Activated naive CD4-positive, alpha-beta T cell treated with anti-CD3 and anti-CD28 coated beads, Interleukin-2, amount 10 ng/mL, durations not matched to agents 7 days and 5 days (primary cell): ENCODE measurements around the gene FCN1.

Experiments
- CTCF ChIA-PET: fragments of 350-600 bp; sonication (Branson Sonifier 250); formaldehyde crosslinking; loops from one replicate; lab custom pipeline; 2021; ENCODE audit warnings: antibody characterized with exemption; lab: Charles Lee
- DNase-seq: peaks from one replicate; pipeline ENCODE4 v3.0.0-alpha.2; 2020
- H3K27ac Mint-ChIP-seq: one replicate; pipeline ENCODE4 v1.8.0; 2021; ENCODE audit warnings: mild to moderate bottlenecking, moderate library complexity, mixed read lengths
- H3K27me3 Mint-ChIP-seq: one replicate; pipeline ENCODE4 v1.8.0; 2021; ENCODE audit warnings: mild to moderate bottlenecking, mixed read lengths
- H3K36me3 Mint-ChIP-seq: one replicate; pipeline ENCODE4 v1.8.0; 2021; ENCODE audit warnings: mixed read lengths
- H3K4me1 Mint-ChIP-seq: one replicate; pipeline ENCODE4 v1.8.0; 2021; ENCODE audit warnings: mixed read lengths
- H3K4me3 Mint-ChIP-seq: one replicate; pipeline ENCODE4 v1.8.0; 2021; ENCODE audit warnings: mild to moderate bottlenecking, moderate library complexity, mixed read lengths
- H3K9me3 Mint-ChIP-seq: one replicate; pipeline ENCODE4 v1.8.0; 2021; ENCODE audit warnings: mixed read lengths

FCN1 gene

GRCh38 chr9:134936346-134937163 lies 18.8 kb upstream of the FCN1 start:
- H3K4me1 Mint-ChIP-seq, result no peaks in the 10 kb centered on the region
- no peak overlapping the region for H3K27ac Mint-ChIP-seq

GRCh38 chr9:134935701-134936345 lies 18.1 kb upstream of the FCN1 start:
- Mint-ChIP-seq H3K27me3 (no peaks in the 10 kb centered on the region), H3K4me3 (no peak overlapping the region), H3K9me3 (no peaks in the 10 kb centered on the region), H3K36me3 (no peaks in the 10 kb centered on the region), H3K27ac (no peak overlapping the region), H3K4me1 (no peaks in the 10 kb centered on the region)
- DNase-seq, result no peak
- CTCF ChIA-PET, result no interaction called here

More at GRCh38 chr9:134936346-134937163, 18.8 kb upstream of the FCN1 start:
- CTCF ChIA-PET, result no interaction called here
- H3K9me3 Mint-ChIP-seq, result no peaks in the 10 kb centered on the region
- no peaks in the 10 kb centered on the region for H3K27me3 Mint-ChIP-seq
- no peak for DNase-seq
- H3K4me3 Mint-ChIP-seq, result no peak overlapping the region
- no peaks in the 10 kb centered on the region for H3K36me3 Mint-ChIP-seq

DNA sequence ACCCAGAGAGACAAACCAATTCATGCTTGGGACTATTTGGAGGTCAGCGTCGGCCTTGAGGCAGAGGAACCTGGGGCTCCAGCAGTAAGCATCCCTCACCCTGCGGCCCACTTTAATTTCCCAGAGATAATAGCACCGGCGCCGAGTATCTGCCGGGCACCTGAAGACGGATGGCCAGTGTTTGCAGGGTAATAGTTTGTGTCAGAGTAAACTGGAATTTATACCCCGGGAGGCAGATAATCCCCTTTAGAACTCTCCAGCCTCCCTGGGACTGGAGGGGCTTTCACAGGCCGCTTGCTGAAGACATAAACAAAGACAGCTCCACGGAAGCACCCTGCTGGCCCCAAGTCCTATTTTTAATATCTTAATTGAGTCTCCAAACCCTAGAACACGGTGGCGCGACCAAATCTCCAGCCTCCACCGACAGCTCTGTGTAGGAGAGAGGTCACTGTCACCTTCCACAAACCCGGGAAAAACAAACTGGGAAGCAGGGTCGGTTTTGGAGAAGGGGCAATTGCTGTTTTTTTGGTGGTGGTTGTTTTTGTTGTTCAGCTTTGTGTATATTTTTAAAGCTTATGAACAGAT lies 17.4 kb upstream of the FCN1 start:
- Mint-ChIP-seq H3K4me3 (no peak overlapping the region), H3K4me1 (no peaks in the 10 kb centered on the region), H3K27ac (no peak overlapping the region), H3K27me3 (peaks cover 1% of the 10 kb centered on the region), H3K36me3 (no peaks in the 10 kb centered on the region), H3K9me3 (no peaks in the 10 kb centered on the region)
- DNase-seq, result no peak
- CTCF ChIA-PET, result no interaction called here

GRCh38 chr9:134933076-134933659 lies 15.5 kb upstream of the FCN1 start:
- no peak for DNase-seq
- Mint-ChIP-seq H3K27me3 (peaks cover 14% of the 10 kb centered on the region), H3K4me3 (no peak overlapping the region), H3K36me3 (no peaks in the 10 kb centered on the region), H3K27ac (no peak overlapping the region), H3K4me1 (no peaks in the 10 kb centered on the region), H3K9me3 (no peaks in the 10 kb centered on the region)
- CTCF ChIA-PET, result no interaction called here

- DNase-seq, result no peak
- no peaks in the 10 kb centered on the region for H3K36me3 Mint-ChIP-seq
- no peaks in the 10 kb centered on the region for H3K4me1 Mint-ChIP-seq
- H3K27ac Mint-ChIP-seq, result no peak overlapping the region
- H3K27me3 Mint-ChIP-seq, result peaks cover 14% of the 10 kb centered on the region
- no peaks in the 10 kb centered on the region for H3K9me3 Mint-ChIP-seq
- CTCF ChIA-PET, result no interaction called here
- H3K4me3 Mint-ChIP-seq, result no peak overlapping the region
Observed at GRCh38 chr9:134932606-134933005, 14.9 kb upstream of the FCN1 start.

- H3K4me3 Mint-ChIP-seq, result no peak overlapping the region
- H3K9me3 Mint-ChIP-seq, result no peaks in the 10 kb centered on the region
- H3K4me1 Mint-ChIP-seq, result no peaks in the 10 kb centered on the region
- CTCF ChIA-PET, result no interaction called here
- no peaks in the 10 kb centered on the region for H3K36me3 Mint-ChIP-seq
- DNase-seq, result no peak
- H3K27ac Mint-ChIP-seq, result no peak overlapping the region
- peaks cover 14% of the 10 kb centered on the region for H3K27me3 Mint-ChIP-seq
Observed at GRCh38 chr9:134932171-134932570, 14.5 kb upstream of the FCN1 start.

DNA sequence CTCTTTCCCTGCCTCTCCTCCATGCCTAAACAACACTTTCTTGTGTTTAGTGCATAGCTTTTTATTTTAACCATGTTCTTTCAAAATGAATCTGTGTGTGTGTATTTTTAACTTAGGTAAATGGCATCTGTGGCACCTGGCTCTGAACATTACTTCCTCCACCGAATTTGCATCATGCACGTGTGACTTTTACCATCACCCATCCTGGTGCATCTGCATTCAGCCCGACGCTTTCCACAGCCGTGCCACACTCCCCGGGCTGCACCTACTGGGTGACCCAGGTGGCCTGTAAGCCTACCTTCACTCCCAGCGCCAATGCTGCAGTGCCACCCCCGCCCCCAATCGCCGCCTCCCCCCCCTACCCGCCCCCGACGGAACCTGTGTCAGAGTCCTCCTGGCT lies 12.7 kb upstream of the FCN1 start:
- H3K4me3 Mint-ChIP-seq, result no peak overlapping the region
- H3K4me1 Mint-ChIP-seq, result no peaks in the 10 kb centered on the region
- H3K27ac Mint-ChIP-seq, result no peak overlapping the region
- H3K9me3 Mint-ChIP-seq, result no peaks in the 10 kb centered on the region
- DNase-seq, result peak; percentile 8
- CTCF ChIA-PET, result no interaction called here
- no peaks in the 10 kb centered on the region for H3K36me3 Mint-ChIP-seq
- H3K27me3 Mint-ChIP-seq, result peaks cover 14% of the 10 kb centered on the region

GRCh38 chr9:134929193-134930158 lies 11.8 kb upstream of the FCN1 start:
- DNase-seq, result no peak
- H3K36me3 Mint-ChIP-seq, result no peaks in the 10 kb centered on the region
- no peaks in the 10 kb centered on the region for H3K9me3 Mint-ChIP-seq
- CTCF ChIA-PET, result no interaction called here
- H3K27me3 Mint-ChIP-seq, result peaks cover 14% of the 10 kb centered on the region
- H3K4me1 Mint-ChIP-seq, result no peaks in the 10 kb centered on the region
- no peak overlapping the region for H3K27ac Mint-ChIP-seq
- no peak overlapping the region for H3K4me3 Mint-ChIP-seq

- no peaks in the 10 kb centered on the region for H3K9me3 Mint-ChIP-seq
- no peak for DNase-seq
- peaks cover 14% of the 10 kb centered on the region for H3K27me3 Mint-ChIP-seq
- H3K36me3 Mint-ChIP-seq, result no peaks in the 10 kb centered on the region
- CTCF ChIA-PET, result no interaction called here
- no peaks in the 10 kb centered on the region for H3K4me1 Mint-ChIP-seq
- H3K4me3 Mint-ChIP-seq, result no peak overlapping the region
- H3K27ac Mint-ChIP-seq, result no peak overlapping the region
Observed at GRCh38 chr9:134928436-134929192, 10.9 kb upstream of the FCN1 start.

DNA sequence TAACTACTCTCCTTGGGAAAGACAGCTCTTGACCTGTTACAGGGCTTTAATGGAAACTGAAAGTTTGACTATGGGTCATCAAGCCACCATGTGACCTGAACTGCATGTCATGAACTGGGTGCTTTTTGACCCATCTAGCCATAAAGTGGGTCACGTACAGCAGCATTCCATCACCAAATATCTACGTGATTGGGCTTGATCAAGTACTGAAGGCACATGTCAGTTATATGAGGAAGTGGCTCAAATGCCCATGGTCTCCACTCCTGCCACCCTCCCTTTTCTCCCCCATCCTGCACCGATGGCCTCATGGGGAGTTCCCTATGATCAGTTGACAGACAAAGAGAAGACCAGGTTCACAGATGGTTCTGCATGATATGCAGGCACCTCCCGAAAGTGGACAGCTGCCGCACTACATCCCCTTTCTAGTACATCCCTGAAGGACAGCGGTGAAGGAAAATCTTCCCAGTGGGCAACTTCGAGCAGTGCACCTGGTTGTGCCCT lies 7.3 kb upstream of the FCN1 start:
- Mint-ChIP-seq H3K9me3 (no peaks in the 10 kb centered on the region), H3K27ac (no peak overlapping the region), H3K4me3 (no peak overlapping the region), H3K27me3 (peaks cover 12% of the 10 kb centered on the region), H3K36me3 (no peaks in the 10 kb centered on the region), H3K4me1 (no peaks in the 10 kb centered on the region)
- DNase-seq, result no peak
- CTCF ChIA-PET, result no interaction called here

- Mint-ChIP-seq H3K9me3 (peaks cover 3% of the 10 kb centered on the region), H3K4me1 (no peaks in the 10 kb centered on the region), H3K36me3 (no peaks in the 10 kb centered on the region), H3K27me3 (no peaks in the 10 kb centered on the region), H3K27ac (no peak overlapping the region), H3K4me3 (no peak overlapping the region)
- no peak for DNase-seq
- CTCF ChIA-PET, result no interaction called here
Observed at GRCh38 chr9:134923466-134923865, 5.8 kb upstream of the FCN1 start.

DNA sequence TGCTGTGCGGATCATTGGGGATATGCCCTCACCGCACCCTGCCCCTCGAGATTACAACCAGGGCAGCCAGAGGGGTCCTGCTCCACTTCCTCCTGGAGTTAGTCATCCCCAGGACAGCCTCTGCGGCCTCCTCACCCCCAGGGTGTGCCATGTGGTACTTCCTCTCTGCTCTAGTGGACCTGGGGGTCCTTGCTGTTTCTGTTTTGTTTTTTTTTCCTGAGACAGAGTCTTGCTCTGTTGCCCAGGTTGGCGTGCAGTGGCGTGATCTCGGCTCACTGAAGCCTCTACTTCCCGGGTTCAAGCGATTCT lies 5.2 kb upstream of the FCN1 start:
- CTCF ChIA-PET, result no interaction called here
- DNase-seq, result no peak
- H3K9me3 Mint-ChIP-seq, result peaks cover 4% of the 10 kb centered on the region
- H3K27ac Mint-ChIP-seq, result no peak overlapping the region
- H3K4me3 Mint-ChIP-seq, result no peak overlapping the region
- no peaks in the 10 kb centered on the region for H3K27me3 Mint-ChIP-seq
- H3K4me1 Mint-ChIP-seq, result no peaks in the 10 kb centered on the region
- no peaks in the 10 kb centered on the region for H3K36me3 Mint-ChIP-seq
